ENCODE data around the gene MUC13.

GRCh38 chr3:124907957-124908356 lies 26.6 kb downstream of the MUC13 start:
- TF ChIP-seq SUZ12 (IDR thresholded peaks at IDR 0.05) (no peak), BHLHE40 (IDR thresholded peaks at IDR 0.05; ENCODE audit: borderline replicate concordance) (no peak), HDGF (IDR thresholded peaks at IDR 0.05; ENCODE audit: borderline replicate concordance) (no peak), TARDBP (IDR thresholded peaks at IDR 0.05) (no peak), ELF4 (IDR thresholded peaks at IDR 0.05) (no peak), FOXA1 (IDR thresholded peaks at IDR 0.05) (no peak), L3MBTL2 (conservative IDR thresholded peaks at IDR 0.05) (no peak), SP1 (IDR thresholded peaks at IDR 0.05) (no peak), ZNF384 (IDR thresholded peaks at IDR 0.05) (no peak), ARNT (IDR thresholded peaks at IDR 0.05) (no peak), FOXK2 (IDR thresholded peaks at IDR 0.05) (no peak), LEF1 (IDR thresholded peaks at IDR 0.05; ENCODE audit: borderline replicate concordance) (no peak), FOXM1 (IDR thresholded peaks at IDR 0.05; ENCODE audit: borderline replicate concordance) (no peak)

Data from HEK293T (cell line).